Loucy (cell line): Measurements from ENCODE around the gene HENMT1.

Source experiments
- EZH2phosphoT487 ChIP-seq: fragments of 200-600 bp; IDR thresholded peaks from 2 replicates; pipeline ENCODE4 v1.6.1; 2018; ENCODE audit warnings: antibody characterized with exemption, mild to moderate bottlenecking, moderate library complexity, borderline replicate concordance
- TF ChIP-seq, protein P1 (sequence below): fragments of 200-600 bp; sonication (generic); conservative IDR thresholded peaks from 2 replicates; pipeline ENCODE4 v1.5.1; 2014; ENCODE audit warnings: mild to moderate bottlenecking, antibody characterized with exemption, low read length

GRCh38 chr1:108671143-108671542 is 10.2 kb upstream of the HENMT1 start:
- TF ChIP-seq, protein P1, sequence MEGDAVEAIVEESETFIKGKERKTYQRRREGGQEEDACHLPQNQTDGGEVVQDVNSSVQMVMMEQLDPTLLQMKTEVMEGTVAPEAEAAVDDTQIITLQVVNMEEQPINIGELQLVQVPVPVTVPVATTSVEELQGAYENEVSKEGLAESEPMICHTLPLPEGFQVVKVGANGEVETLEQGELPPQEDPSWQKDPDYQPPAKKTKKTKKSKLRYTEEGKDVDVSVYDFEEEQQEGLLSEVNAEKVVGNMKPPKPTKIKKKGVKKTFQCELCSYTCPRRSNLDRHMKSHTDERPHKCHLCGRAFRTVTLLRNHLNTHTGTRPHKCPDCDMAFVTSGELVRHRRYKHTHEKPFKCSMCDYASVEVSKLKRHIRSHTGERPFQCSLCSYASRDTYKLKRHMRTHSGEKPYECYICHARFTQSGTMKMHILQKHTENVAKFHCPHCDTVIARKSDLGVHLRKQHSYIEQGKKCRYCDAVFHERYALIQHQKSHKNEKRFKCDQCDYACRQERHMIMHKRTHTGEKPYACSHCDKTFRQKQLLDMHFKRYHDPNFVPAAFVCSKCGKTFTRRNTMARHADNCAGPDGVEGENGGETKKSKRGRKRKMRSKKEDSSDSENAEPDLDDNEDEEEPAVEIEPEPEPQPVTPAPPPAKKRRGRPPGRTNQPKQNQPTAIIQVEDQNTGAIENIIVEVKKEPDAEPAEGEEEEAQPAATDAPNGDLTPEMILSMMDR = no peak
- TF ChIP-seq EZH2phosphoT487 = no peak
